NCI-H446 treated with DMSO at 0.1 percent for 48 hours (cell line): ENCODE results near the gene PPARA.
A peak's percentile ranks its signal among the peaks of the same experiment; 100 is the strongest.

Source experiments
- DNase-seq: peaks from one replicate; lab custom pipeline; 2025; lab: John Stamatoyannopoulos, UW

PPARA gene

DNA sequence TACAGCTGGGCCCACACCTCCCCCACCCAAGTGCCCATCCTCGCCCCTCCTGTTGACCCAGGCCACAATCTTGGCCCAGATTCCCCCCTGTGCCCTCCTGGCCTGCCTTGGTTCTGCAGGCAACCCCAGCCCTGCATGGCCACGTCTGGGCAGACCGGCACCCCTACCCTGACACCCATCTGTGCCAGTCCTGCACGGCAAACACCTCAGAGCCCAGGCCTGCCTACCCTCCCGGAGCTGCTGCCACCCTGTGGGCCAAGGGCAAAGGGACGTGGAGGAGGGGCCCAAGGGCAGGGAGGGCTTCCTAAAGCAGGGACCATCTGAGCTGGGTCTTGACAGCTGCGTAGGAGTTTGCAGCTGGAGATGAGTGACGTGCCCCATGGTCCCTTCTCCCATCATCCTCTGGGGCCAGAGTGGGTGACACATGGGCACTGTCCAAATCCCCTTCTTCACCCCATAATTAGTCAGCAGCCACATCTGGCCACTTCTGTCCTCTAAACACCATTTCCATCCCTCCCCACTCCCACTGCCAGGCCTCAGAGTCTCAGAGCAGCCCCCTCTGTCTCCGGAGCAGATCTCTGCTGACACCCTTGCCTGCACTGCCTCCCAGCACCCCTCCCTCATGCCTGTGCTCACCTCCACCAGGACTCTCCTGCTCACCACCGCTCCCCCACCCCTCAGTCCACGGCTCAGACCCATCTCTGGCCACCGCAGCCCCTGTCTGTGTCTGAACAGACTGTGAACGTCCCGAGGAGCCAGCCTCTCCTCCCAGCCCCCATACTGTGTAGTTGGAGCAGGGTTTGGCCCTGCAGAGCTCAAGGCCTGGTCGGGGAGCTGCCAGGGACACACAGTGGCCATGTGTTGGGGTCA, 35.6 kb upstream of the PPARA start:
- no peak for DNase-seq

DNA sequence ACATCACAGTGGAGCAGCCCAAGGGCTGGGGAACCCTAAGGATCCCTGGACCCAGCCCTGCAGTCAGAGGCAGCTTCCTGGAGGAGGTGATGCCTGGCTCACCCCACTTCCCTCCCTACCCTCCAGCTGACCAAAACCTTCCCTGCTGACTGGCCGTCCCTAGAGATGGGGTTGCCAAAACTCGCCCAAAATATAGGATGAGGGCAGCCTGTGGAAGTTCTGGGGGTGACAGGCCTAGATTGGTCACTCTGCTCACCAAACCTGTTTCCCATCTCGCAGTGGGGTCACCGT, 35.0 kb upstream of the PPARA start:
- DNase-seq: no peak

DNA sequence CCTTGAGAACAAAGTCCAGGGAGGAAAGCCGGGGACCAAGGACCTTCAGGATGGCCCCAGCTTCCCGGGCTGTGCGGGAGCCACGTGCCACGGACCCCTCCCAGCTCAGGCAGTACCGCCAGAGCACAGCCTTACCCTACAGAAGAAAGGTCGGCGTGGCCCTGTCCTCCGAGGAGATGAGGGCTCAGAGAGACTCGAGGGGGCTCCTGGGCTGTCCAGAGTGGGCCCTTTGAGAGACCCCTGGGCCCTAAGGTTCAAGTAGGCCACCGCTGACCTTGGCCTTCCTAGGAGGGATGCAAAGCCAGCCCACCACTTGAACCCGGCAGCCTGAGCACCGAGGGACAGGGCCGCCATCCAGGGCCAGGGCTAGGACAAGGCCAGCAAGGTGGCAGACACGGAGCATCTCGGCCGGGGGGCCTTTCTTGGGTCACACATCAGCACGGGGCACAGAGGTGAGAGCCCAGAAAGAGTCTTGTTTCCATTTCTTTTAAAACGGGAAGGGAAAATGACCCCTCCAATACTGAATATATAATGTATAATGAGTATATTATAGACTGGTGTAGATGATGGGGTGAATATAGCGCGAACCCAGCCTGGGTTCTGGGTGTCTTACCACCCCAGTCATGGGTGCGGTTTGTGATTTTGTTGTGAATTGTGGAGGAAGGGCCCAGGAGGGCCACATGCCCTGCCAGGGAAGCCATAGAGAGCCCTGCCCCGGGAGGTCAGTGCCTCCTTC, 34.4 kb upstream of the PPARA start:
- DNase-seq: no peak

DNA sequence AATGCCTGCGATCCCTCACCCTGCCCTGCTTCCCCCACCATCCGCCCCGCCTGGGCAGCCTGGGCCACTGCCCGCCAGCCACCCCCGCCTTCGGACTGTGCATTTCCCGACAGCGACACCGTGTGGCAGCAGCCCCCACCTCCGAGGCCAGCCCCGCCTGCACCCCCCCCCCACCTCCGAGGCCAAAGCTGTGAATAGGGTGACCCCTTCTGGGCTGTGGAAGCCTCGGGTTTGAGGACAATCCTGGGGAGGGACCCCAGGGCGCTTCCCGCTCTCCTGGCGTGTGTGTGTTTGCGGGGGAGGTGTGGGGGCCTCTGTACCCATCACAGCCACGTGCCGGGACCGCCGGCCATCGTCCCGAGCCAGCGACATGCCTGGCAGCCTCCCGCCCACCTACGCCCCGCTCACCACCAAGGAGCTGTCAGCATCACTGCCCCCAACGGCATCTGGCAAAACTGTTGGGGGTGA, 33.8 kb upstream of the PPARA start:
- DNase-seq: peak; percentile 50

DNA sequence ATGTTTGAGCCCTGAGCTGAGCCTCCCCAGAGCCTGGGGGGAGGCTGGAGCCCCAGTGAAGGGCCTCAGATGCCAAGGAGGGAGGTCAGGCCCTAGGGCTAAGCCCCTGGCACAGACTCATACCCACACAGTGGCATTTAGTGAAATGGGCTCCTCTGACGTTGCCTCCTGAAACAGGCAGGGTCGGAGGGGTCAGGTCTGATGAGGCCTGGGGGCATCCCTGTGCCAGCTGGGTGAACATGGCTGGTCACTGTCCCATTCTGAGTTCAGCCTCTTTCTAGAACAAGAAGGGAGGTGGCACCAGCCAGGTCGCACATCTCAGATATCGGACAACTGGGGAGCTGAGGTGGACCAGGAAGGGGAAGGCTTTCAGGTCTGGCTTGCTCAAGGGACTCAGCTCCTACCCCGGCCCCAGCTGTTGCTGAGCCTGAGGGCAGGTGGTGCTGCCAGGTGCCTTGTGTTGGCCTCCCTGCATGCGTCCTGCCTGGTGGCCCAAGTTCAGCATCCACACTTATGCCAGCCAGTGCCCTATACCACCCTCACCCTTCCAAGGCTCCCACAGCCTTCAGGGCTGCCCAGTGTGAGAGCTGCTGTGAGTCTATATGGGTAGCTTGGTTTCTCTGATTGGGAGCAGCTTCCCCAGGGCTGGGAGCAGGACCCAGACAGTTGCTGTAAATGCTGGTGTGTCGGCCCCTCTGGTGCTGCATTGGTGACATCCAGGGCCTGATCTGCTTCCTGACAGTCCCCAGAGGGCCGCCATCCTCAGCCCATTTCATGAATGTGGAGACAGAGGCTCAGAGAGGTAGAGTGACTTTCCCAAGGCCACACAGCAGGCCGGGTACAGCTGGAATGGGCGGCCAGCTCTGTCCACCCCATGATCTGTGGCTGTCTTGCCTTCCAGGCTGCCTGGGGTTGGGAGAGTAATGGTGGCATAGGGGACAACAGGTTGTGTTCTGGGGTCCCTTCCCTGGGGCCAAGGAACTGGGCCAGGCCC, 32.8 kb upstream of the PPARA start:
- DNase-seq: no peak

DNA sequence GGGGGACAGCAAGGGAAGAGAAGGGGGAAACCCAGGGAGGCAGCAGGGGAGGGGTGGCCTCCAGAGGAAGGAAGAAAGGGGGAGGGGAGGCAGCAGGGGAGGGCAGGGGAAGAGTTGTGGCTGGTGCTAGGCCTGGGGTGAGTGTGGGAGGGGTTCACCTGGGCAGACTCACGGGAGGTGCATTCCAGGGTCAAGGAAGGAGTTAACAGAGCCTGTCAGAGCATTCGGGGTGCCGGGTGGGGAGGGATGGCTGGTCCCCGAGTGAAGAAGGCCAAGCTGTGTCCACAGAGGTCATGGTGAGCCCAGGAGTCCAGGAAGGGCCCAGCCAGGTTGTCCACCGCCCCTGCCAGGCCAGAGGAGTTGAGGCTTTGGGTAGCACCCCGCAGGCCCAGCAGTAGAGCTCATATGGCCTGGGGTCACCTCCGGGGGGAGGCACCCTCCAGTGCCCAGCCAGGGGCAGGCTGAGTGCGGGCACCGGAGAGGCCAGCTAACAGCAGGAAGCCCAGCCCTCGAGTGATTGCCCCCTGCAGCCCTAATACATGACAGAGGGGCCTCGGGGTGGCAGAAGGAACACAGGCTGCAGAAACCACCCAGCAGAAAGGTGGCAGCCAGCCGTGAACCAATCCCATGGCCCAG, 31.1 kb upstream of the PPARA start:
- no peak for DNase-seq

DNA sequence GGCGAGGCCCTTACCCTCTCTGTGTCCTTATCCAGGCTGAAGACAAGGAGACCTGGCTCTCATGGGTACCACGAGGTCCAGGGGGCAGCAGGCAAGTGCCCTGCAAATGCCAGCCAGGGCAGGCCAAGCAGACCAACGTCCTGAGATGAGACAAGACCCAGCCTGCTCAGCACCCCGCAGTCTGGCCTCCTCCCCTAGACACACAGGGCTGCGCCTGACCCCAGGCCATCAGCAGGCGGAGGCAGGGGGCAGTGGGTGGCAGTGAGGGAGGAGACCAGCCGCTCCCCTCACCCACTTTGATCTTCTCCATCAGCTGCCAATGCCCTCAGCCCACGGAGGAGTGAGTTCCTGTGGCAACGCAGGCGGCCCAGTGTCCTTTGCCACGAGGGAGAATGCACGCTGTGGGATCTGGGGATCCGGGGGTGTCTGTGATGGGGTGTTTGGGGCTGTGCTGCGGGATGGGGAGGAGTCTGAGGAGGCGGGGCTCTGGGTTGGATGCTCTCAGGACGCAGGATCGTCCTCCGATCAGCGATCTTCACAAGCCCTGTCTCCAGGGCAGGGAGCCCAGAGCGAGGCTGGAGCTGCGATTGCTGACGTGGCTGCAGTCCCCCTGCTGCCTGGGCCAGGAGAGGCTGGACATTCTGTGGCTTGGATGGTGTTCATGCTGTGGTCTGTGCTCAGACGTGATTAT, 30.5 kb upstream of the PPARA start:
- no peak for DNase-seq

DNA sequence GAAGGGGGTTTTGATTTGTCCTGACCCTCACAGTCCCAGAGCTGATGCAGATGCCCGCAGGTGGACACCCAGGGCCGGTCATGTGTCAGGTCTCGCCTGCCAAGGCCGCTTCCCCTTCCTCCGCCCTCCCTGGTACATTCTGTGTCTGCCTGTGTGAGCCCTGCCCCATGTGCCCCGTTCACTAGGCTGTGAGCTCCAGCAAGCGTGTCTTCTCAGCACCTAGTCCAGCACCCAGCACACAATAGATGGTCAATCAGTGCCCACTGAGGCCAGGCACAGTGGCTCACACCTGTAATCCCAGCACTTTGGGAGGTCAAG, 29.9 kb upstream of the PPARA start:
- DNase-seq: no peak

DNA sequence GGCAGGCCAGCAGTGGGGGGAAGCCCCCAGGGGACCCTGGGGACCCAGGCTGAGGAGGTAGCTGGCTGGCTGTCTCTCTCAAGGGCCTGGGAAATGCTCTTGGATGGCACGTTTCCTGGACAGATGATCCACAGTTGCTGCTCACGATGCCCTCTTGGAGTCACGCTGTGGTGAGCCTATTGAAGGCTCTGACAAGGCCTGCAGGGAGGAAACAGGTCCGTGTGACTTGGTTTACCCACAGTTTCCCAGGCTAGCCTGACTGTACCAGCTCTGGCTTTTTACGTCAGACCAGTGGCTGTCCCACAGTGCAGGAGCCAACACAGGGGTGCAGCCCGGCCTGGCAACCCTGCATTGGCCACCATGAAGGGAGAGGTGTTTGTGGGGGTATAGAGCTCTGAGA, 29.2 kb upstream of the PPARA start:
- DNase-seq: no peak

DNA sequence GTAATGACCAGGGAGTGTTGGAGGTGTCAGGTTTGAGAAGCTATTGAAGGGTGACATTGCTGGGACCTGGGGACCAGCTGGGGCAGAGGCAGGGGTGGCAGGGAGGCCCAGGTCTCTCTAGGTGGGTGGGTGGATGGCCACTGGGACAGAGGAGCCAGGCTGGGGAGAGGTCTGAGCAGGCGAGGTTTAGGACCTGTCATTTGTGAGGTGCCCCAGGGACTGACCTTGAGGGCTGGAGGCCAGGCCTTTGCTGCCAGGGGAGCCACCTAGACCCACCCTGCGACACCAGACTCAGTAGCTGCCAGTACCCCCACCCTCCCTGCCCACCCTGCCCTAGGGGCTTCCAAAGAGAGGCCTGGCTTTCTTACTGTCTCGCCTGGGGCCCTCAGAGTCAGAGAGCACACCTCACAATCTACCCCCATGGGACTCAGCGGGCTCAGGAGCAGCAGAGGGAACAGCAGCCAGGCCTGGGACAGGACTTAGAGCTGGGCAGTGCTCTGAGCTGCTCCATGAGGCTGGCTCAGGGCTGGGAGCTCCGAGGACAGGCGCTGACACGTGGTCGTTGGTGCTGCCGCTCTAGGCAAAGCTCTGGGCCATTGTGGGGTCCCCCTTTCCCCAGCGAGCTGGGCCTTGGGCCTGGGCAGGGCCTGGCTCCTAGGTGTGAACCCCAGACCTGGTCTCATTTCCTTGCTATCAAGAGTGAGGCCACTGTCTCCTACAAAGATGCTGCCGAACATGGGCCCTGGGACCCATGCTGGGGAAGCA, 28.6 kb upstream of the PPARA start:
- no peak for DNase-seq

DNA sequence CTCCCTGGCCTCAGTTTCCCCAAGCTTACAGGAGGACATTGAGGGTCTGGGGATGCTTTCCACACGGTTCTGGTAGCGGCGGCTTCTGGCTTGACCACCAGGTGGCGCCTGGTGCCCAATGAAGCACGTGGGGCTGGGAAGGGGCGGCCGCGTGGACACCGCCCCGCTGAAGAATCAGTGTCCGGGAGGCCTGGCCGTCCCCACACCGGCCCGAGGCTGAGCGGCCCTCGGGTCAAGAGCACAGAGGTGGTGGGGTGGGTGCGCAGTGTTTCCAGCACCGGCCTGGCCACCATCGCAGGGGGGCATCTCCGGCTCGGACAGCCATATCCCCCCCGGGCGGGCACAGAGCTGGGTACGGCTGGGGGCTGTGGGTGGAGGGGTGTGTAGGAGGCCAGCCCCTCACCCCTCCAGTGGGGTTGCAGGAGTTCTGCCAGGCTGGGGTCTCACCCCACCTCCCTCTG, 27.8 kb upstream of the PPARA start:
- no peak for DNase-seq

DNA sequence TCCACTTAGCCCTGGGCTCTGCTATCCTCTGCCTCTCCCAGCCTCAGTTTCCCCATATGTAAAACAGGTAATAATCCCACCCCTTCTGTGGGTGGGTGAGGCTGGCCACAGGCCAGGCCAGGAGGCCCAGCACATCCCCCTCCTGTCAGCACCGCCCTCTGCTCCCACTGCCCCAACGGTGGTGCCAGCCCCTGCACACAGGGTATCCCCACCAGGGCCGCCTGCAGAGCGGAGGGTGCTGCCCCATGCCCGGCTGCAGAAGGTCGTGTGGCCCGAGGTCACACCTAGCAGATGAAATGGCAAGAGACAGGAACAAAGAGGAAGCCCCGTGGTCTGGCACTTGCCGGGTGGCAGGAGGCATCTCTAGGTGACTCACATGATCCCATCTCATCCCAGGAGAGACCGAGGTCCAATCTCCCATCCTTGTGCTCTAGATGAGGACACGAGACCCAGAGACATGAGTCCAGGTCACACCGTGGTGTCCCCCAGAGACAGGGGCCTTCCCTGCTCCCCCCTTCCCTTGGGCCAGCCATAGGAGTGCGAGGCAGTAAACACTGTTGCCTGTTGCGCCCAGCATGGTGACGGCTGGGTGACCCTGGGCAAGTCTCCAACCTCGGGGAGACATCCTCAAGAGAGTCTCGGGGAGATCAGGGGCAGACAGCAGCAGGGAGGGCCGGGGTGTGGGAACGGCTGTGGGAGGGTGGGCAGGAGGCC, 27.2 kb upstream of the PPARA start:
- DNase-seq: no peak

DNA sequence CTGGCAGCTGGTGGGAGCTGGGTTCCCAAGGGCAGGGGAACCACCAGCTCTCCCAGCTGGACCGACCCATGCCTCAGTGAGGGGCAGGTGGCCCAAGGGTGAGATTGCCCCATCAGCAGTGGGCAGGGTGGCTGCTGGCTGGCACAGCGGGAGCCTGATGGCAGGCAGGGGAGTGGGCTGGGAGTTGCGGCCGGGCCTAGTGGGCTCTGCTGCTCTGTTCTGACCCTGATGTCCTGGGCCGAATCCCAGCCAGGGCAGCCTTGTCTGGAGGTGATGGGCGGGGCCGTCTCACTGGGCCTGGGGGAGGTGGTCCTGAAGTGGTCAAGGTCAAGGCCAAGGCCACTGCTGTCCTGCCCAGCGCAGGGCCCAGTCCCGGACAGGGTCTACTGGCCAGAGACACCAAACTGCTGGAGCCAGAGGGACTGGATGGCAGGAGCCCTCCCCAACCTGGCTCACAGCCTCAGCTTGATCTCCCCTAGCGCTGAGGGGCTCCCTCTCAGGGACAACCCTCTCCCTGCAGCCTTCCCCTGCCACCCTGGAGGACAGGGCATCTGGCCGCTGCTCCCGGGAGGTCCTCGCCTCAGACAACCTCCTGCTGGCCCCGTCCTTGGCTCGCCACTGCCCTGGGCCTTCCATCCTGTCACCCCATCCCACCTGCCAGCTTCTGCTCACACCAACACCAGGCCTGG, 26.5 kb upstream of the PPARA start:
- no peak for DNase-seq

DNA sequence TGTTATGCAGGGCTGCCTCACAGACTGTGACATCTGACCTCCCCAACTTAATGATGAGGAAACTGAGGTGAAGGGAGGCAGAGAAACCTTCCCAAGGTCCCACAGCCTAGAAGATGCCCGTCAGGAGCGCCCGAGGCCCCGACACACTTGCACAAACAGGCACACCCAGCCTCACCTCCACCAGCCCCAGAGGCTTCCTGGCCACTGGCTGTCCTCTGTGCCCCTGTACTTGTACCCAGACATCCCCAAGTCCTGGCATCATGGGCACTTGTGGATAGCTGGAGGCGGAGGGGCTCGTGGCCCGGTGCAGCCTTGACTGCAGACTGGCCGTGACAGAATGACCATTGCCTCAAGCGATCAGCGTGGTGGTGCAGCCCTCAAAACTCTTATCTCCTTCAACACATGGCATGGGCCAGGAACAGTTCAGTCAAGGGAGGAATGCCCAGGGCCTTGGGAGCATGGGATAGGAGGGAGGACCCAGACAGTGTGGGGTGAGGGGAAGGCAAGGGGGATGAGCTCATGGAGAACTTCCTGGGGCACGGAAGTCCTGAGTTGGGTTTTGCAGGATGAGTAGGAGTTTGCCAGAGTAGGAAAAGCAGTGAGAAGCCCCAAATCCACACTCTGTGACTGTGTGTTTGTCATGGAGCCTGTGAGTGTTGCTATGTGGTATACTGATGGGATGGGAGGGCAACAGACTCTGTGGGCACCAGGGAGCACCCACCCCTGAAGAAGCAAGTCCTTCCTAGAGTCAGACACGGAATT, 25.8 kb upstream of the PPARA start:
- no peak for DNase-seq

DNA sequence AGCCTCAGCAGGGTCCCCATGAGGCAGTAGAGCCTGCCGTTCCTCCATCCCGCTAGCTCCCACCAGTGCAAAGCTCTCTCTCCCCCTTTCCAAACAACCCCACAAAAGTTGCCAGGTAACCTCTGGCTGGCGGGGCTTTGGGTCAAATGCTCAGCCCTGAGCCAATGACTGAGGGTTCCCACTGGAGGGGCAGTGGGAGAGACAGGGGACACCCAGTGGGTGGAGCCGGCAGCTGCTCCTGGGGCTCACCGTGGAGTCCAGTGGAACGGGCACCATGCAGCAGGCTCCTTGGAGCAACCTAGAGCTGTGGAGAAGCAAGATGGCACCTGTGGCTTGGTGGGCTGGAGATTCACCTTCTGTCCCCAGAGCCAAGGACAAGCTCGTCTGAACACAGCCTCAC, 25.0 kb upstream of the PPARA start:
- no peak for DNase-seq

DNA sequence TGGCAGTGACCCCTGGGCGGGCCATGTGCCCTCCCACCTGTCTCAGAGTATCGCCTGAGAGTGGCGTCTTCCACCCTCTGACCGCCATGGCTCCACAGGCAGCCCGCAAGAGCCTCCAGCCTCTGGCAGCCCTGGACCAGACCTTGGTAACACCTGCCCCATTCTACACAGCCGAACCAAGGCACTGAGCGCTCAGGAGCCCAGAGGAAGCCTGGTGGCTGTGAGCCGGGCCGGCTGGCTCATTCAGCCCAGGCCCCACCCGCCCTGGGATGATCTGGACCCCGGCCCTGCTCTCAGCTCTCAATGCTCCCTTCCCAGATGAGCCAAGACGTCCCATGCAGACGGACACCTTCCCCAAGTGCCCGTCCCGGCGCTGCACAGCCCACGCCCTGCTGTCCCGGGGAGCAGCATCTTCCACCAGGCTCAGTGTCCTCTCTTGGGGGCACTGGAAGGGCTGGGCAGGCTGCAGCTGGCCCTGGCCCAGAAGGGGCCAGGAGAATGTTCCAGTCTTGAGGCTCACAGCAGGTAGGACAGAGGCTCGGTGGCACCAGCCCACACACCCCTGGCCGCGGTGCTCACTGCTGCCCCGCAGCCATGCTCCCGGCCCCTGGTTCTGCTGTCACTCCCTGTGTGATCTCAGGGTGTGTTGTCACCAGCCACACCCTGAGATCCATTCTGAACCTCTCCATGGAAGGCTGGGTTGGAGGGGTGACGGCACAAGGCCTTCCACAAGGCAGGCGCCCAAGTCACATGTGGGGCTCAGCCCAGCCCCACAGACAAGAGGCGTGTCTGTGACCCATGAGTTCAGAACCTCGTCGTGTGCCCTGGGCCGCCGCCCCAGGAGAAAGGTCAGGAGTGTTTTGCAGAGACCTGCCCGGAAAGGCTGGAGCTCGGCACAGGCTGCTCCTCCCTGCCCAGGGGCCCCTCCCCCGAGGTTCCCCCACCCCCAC, 24.2 kb upstream of the PPARA start:
- DNase-seq: no peak

DNA sequence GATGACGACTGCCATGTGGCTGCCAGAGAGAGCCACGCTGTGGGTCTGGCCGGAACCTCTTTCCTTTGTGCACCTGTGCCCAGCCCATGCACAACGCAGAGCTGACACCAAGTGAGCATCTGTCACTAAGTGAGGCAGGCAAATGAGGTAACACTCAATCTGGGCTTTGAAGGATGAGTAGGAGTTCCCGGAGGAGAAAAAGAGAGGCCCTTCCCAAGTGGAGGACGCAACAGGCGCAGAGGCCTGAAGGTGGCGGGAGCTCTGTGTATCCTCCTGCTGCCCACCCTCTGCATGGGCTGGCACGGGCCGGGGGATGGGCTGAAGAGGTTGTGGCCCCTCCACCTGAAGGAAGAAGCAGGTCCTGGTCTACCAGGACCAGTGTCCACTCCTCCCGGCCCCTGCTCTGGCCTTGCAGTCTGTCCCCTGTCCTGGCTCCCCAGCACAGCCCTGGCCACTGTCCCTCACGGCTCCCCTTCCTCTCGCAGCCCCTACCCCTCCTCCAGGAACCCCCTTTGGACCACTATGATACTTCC, 23.4 kb upstream of the PPARA start:
- no peak for DNase-seq
